Neuronal stem cell (in vitro differentiated cells): ENCODE results near the gene SH3BP2.

Source experiments
- DNase-seq: peaks from one replicate; pipeline ENCODE4 v3.0.0-alpha.2; 2013; ENCODE audit warnings: low spot score
- H2AFZ ChIP-seq: one replicate; pipeline ENCODE4 v1.6.1; 2013; ENCODE audit warnings: mild to moderate bottlenecking, low read length, inconsistent platforms
- H2AK5ac ChIP-seq: 2 replicates; pipeline ENCODE4 v1.6.1; 2013; ENCODE audit warnings: low read depth, mild to moderate bottlenecking, inconsistent platforms, low read length, moderate library complexity, mixed read lengths
- H2BK120ac ChIP-seq: 2 replicates; pipeline ENCODE4 v1.6.1; 2013; ENCODE audit warnings: low read depth, mild to moderate bottlenecking, inconsistent platforms, low read length, moderate library complexity, mixed read lengths
- H2BK12ac ChIP-seq: one replicate; pipeline ENCODE4 v1.6.1; 2013; ENCODE audit warnings: low read length, inconsistent platforms
- H2BK15ac ChIP-seq: 2 replicates; pipeline ENCODE4 v1.6.1; 2013; ENCODE audit warnings: mild to moderate bottlenecking, low read length, inconsistent platforms, mixed read lengths
- H2BK5ac ChIP-seq: one replicate; pipeline ENCODE4 v1.6.1; 2013; ENCODE audit warnings: inconsistent platforms, mild to moderate bottlenecking, low read length, moderate library complexity
- H3K14ac ChIP-seq: one replicate; pipeline ENCODE4 v1.6.1; 2013; ENCODE audit warnings: low read length, inconsistent platforms
- H3K18ac ChIP-seq: 2 replicates; pipeline ENCODE4 v1.6.1; 2013; ENCODE audit warnings: low read length, inconsistent platforms
- H3K23ac ChIP-seq: 2 replicates; pipeline ENCODE4 v1.6.1; 2013; ENCODE audit warnings: low read depth, mild to moderate bottlenecking, mixed read lengths, low read length, inconsistent platforms; ENCODE audit not compliant: poor library complexity
- H3K27ac ChIP-seq: replicated peaks from 3 replicates; pipeline ENCODE4 v1.5.1; 2013; ENCODE audit warnings: low read length, inconsistent platforms
- H3K27me3 ChIP-seq, 3 experiments: 2 replicates each; pipeline ENCODE4 v1.6.1; 2013; ENCODE audit warnings: low read length in 3 of 3, mild to moderate bottlenecking in 2 of 3, inconsistent platforms in 1 of 3, low read depth in 1 of 3, mixed read lengths in 1 of 3, moderate library complexity in 1 of 3; ENCODE audit not compliant: control insufficient read depth in 3 of 3, insufficient read depth in 3 of 3
- H3K36me3 ChIP-seq, 2 donors: replicated peaks in 1 of 2; 2 replicates each; pipeline ENCODE4 v1.6.1; 2013; ENCODE audit warnings: low read length in 2 of 2; ENCODE audit not compliant: control insufficient read depth in 2 of 2, insufficient read depth in 2 of 2
- H3K4ac ChIP-seq: 2 replicates; pipeline ENCODE4 v1.6.1; 2013; ENCODE audit warnings: inconsistent platforms, mild to moderate bottlenecking, low read length, moderate library complexity
- H3K4me1 ChIP-seq, 2 donors: 1 replicate in 1 of 2; 2 replicates in 1 of 2; pipeline ENCODE4 v1.6.1; 2013; ENCODE audit warnings: low read length in 2 of 2, low read depth in 1 of 2; ENCODE audit not compliant: control insufficient read depth in 2 of 2, insufficient read depth in 1 of 2
- H3K4me2 ChIP-seq: one replicate; pipeline ENCODE4 v1.6.1; 2013; ENCODE audit warnings: mild to moderate bottlenecking, low read length, inconsistent platforms; ENCODE audit not compliant: insufficient read depth, poor library complexity, severe bottlenecking
- H3K4me3 ChIP-seq, 2 donors: 2 replicates each; pipeline ENCODE4 v1.5.1; 2013; ENCODE audit warnings: low read length in 2 of 2, mild to moderate bottlenecking in 2 of 2, inconsistent platforms in 1 of 2, moderate library complexity in 1 of 2
- H3K79me1 ChIP-seq: one replicate; pipeline ENCODE4 v1.6.1; 2013; ENCODE audit warnings: low read depth, mild to moderate bottlenecking, inconsistent platforms, low read length, moderate library complexity
- H3K9ac ChIP-seq: one replicate; pipeline ENCODE4 v1.6.1; 2013; ENCODE audit warnings: mild to moderate bottlenecking, low read depth, low read length, inconsistent platforms; ENCODE audit not compliant: poor library complexity
- H3K9me3 ChIP-seq, 2 donors: replicated peaks in 1 of 2; 2 replicates each; pipeline versions ENCODE3 to v1.6.1; 2013; ENCODE audit warnings: low read length in 2 of 2, mild to moderate bottlenecking in 2 of 2, inconsistent platforms in 1 of 2, low read depth in 1 of 2, mixed read lengths in 1 of 2, moderate library complexity in 1 of 2; ENCODE audit not compliant: control insufficient read depth in 2 of 2, insufficient read depth in 1 of 2
- H4K8ac ChIP-seq: one replicate; pipeline ENCODE4 v1.6.1; 2013; ENCODE audit warnings: low read depth, mild to moderate bottlenecking, inconsistent platforms, low read length, moderate library complexity
- H4K91ac ChIP-seq: one replicate; pipeline ENCODE4 v1.6.1; 2013; ENCODE audit warnings: low read length, low read depth, mild to moderate bottlenecking, inconsistent platforms; ENCODE audit not compliant: poor library complexity
- WGBS, 2 donors: extraction: QIAGEN DNeasy Blood & Tissue Kit; methylation state at CpG; one replicate each; pipeline ENCODE4 v1.1.7; 2013; ENCODE audit warnings: missing lambda C conversion rate in 2 of 2, mixed read lengths in 1 of 2; ENCODE audit not compliant: insufficient read length in 2 of 2, insufficient replicate concordance in 1 of 2; ENCODE audit errors: extremely low coverage in 2 of 2; 5-methylcytosine and 5-hydroxymethylcytosine counted together

The SH3BP2 gene

DNA sequence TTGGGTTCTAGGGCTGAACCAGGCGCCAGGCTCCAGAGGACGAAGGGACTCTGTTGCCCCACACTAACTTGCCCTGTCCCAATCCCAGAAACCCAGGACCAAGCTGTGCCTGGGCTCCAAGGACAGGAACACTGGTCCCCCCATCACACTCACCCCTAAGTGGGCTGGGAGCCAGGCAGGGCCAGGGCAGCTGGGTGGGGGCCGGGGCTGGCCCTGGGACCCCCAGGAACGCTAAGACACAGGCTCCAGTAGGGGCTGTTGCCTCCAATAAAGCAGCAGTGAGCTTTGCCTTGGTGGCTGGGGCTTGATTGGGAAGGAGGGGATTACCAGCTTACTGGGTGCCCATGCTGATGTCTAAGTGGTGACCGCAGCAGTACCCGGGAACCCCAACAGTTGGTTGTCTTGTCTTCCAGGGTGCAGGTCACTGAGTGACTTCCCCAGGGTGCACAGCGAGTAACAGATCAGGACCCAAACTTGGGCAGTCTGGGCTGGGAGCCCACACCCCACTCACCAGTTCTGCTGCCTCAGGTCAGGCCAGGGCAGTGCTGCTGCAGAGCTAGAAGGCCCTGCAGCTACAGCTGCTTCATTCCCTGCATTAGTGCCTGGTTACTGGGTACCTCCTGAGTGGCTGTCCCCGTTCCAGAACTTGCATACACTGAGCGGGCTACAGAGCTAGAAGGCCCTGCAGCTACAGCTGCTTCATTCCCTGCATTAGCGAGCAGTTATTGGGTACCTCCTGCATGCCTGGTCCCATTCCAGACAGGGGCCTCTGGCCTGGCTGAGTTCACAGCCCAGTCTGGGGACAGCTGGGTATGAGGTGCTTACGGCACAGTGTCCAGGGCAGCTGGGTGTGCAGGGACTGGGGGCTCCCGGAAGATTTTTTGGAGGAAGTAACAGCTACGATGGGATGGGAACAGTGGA, 41.4 kb downstream of the SH3BP2 start:
- no CpG with 5 or more reads among the region's 13 CpGs for WGBS, 2 donors
- peak overlapping the region in 1 of 2 donors; percentile 3 for H3K4me3 ChIP-seq
- H3K4ac ChIP-seq = no peak overlapping the region
- peak overlapping the region; percentile 24 for H3K9ac ChIP-seq
- H3K4me2 ChIP-seq = no peak overlapping the region
- H4K8ac ChIP-seq = no peak overlapping the region
- no peak for DNase-seq
- no peak overlapping the region for H2BK12ac ChIP-seq
- H3K27ac ChIP-seq = no peak overlapping the region
- no peak overlapping the region for H2BK120ac ChIP-seq
- no peak overlapping the region for H4K91ac ChIP-seq
- H3K36me3 ChIP-seq = peaks cover 24 to 54% of the 10 kb centered on the region in 2 donors
- no peak overlapping the region for H2BK15ac ChIP-seq
- H3K18ac ChIP-seq = no peak overlapping the region
- no peak overlapping the region for H3K23ac ChIP-seq
- peaks cover 2% of the 10 kb centered on the region for H3K79me1 ChIP-seq
- H3K9me3 ChIP-seq = no peaks in the 10 kb centered on the region
- no peak overlapping the region for H2AK5ac ChIP-seq
- H3K4me1 ChIP-seq = peaks cover 6 to 12% of the 10 kb centered on the region in 2 donors
- no peaks in the 10 kb centered on the region for H3K27me3 ChIP-seq
- no peak overlapping the region for H2AFZ ChIP-seq
- H3K14ac ChIP-seq = no peak overlapping the region
- no peak overlapping the region for H2BK5ac ChIP-seq

- WGBS, 2 donors = no CpG with 5 or more reads among the region's 8 CpGs
- H3K4me3 ChIP-seq = no peak overlapping the region
- H3K27ac ChIP-seq = no peak overlapping the region
- H3K4me2 ChIP-seq = no peak overlapping the region
- no peak overlapping the region for H2BK12ac ChIP-seq
- H3K36me3 ChIP-seq = peaks cover 19 to 40% of the 10 kb centered on the region in 2 donors
- H4K91ac ChIP-seq = no peak overlapping the region
- H3K4ac ChIP-seq = no peak overlapping the region
- H3K9me3 ChIP-seq = no peaks in the 10 kb centered on the region
- peaks cover 6 to 12% of the 10 kb centered on the region in 2 donors for H3K4me1 ChIP-seq
- H2AFZ ChIP-seq = no peak overlapping the region
- H2BK5ac ChIP-seq = peak overlapping the region; percentile 7
- H3K23ac ChIP-seq = no peak overlapping the region
- H3K27me3 ChIP-seq = no peaks in the 10 kb centered on the region
- H2BK15ac ChIP-seq = no peak overlapping the region
- H3K79me1 ChIP-seq = peaks cover 2% of the 10 kb centered on the region
- H3K9ac ChIP-seq = no peak overlapping the region
- no peak overlapping the region for H3K14ac ChIP-seq
- DNase-seq = no peak
- H2AK5ac ChIP-seq = no peak overlapping the region
- H2BK120ac ChIP-seq = no peak overlapping the region
- H3K18ac ChIP-seq = no peak overlapping the region
- no peak overlapping the region for H4K8ac ChIP-seq
These were observed 43.1 kb downstream of the SH3BP2 start for GRCh38 chr4:2835978-2836377.

DNA sequence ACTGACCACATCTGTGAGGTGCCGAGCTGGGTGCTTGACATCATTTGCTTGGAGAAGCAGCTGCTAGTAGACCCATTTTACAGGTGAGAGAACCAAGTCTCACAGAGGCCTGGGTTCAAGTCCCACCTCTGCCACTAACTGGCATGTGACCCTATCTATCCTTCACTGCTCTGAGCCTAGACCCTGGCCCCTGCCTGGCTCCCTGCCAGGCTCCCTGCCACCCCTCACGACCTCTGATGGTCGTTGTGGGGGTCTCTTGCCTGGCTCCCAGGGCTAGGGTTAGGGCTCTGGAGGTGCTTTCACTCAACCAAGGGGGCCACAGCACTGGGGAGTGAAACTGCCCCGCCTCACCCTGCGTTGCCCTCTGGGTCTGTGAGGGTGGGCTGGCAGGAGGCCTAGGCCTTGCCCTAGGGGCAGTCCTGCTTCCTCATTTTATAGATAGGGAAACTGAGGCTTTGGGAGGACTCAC, 43.5 kb downstream of the SH3BP2 start:
- DNase-seq = no peak
- no peaks in the 10 kb centered on the region for H3K9me3 ChIP-seq
- no peak overlapping the region for H4K8ac ChIP-seq
- peaks cover 2% of the 10 kb centered on the region for H3K79me1 ChIP-seq
- no peak overlapping the region for H3K14ac ChIP-seq
- H2AK5ac ChIP-seq = no peak overlapping the region
- no peak overlapping the region for H3K23ac ChIP-seq
- peak overlapping the region; percentile 7 for H2BK5ac ChIP-seq
- peaks cover 6 to 12% of the 10 kb centered on the region in 2 donors for H3K4me1 ChIP-seq
- H2BK120ac ChIP-seq = no peak overlapping the region
- no peak overlapping the region for H3K18ac ChIP-seq
- no peak overlapping the region for H3K27ac ChIP-seq
- H2BK15ac ChIP-seq = no peak overlapping the region
- no peaks in the 10 kb centered on the region for H3K27me3 ChIP-seq
- H3K4me2 ChIP-seq = no peak overlapping the region
- WGBS, 2 donors = no CpG with 5 or more reads among the region's 5 CpGs
- H3K4me3 ChIP-seq = no peak overlapping the region
- no peak overlapping the region for H3K4ac ChIP-seq
- H2BK12ac ChIP-seq = no peak overlapping the region
- no peak overlapping the region for H2AFZ ChIP-seq
- H3K36me3 ChIP-seq = peaks cover 15 to 35% of the 10 kb centered on the region in 2 donors
- H3K9ac ChIP-seq = peak overlapping the region; percentile 63
- H4K91ac ChIP-seq = no peak overlapping the region

GRCh38 chr4:2837110-2837903, 44.4 kb downstream of the SH3BP2 start:
- H2BK12ac ChIP-seq = no peak overlapping the region

More at GRCh38 chr4:2837110-2837903, 44.4 kb downstream of the SH3BP2 start:
- H3K27me3 ChIP-seq = no peaks in the 10 kb centered on the region
- no peak for DNase-seq
- peak overlapping the region; percentile 76 for H4K8ac ChIP-seq
- H3K23ac ChIP-seq = peak overlapping the region; percentile 97
- no peak overlapping the region for H3K4me2 ChIP-seq
- no peak overlapping the region for H3K27ac ChIP-seq
- peak overlapping the region; percentile 31 for H3K18ac ChIP-seq
- no peaks in the 10 kb centered on the region for H3K9me3 ChIP-seq
- H2BK15ac ChIP-seq = no peak overlapping the region
- H3K79me1 ChIP-seq = peaks cover 2% of the 10 kb centered on the region
- H3K9ac ChIP-seq = peak overlapping the region; percentile 16
- WGBS, 2 donors = no CpG with 5 or more reads among the region's 20 CpGs
- no peak overlapping the region for H2BK120ac ChIP-seq
- H2AFZ ChIP-seq = peak overlapping the region; percentile 65
- no peak overlapping the region for H2BK5ac ChIP-seq
- H3K36me3 ChIP-seq = peaks cover 9 to 27% of the 10 kb centered on the region in 2 donors
- H2AK5ac ChIP-seq = peak overlapping the region; percentile 71
- H3K4me3 ChIP-seq = peak overlapping the region; percentile 16 to 60
- no peak overlapping the region for H3K14ac ChIP-seq
- H4K91ac ChIP-seq = no peak overlapping the region
- H3K4me1 ChIP-seq = peaks cover 6 to 12% of the 10 kb centered on the region in 2 donors
- no peak overlapping the region for H3K4ac ChIP-seq
